GM12878 (cell line): Measurements from ENCODE around the gene EMC1. TPM values are rescaled to one million over a fixed set of nuclear protein-coding genes. Genes with fewer than 3 reads are reported as not detected.

Experiments used
- ATAC-seq: fragments of 200-7000 bp; cut with Tn5 transposase; 3 replicates; pipeline ENCODE4 v1.9.1; 2020; ENCODE audit warnings: mild to moderate bottlenecking, moderate library complexity
- BruUV-seq: library from RNA; stranded (reverse); fragments of 400-500 nt; replicated peaks from 2 replicates; lab custom pipeline; 2021; lab: Mats Ljungman, UMichigan
- CTCF ChIA-PET: fragments of 300-600 bp; sonication (Branson Sonifier 250); formaldehyde crosslinking; extraction: SDS; loops from one replicate; lab custom pipeline; 2021; ENCODE audit warnings: inconsistent platforms; lab: Yijun Ruan, JAX
- POLR2A ChIA-PET: fragments of 350-600 bp; formaldehyde crosslinking; extraction: SDS; loops from one replicate; lab custom pipeline; 2021; ENCODE audit warnings: inconsistent platforms; lab: Charles Lee
- RAD21 ChIA-PET: fragments of 300-600 bp; sonication (Branson Sonifier 250); formaldehyde crosslinking; loops from one replicate; lab custom pipeline; 2023; ENCODE audit warnings: antibody characterized with exemption; ENCODE audit not compliant: unreplicated experiment; lab: Charles Lee
- SMC1A ChIA-PET: fragments of 300-600 bp; sonication (Branson Sonifier 250); formaldehyde crosslinking; loops from one replicate; lab custom pipeline; 2023; ENCODE audit not compliant: unreplicated experiment, uncharacterized antibody; lab: Charles Lee
- DNase-seq: peaks from one replicate; pipeline ENCODE4 v3.0.0-alpha.2; 2011; ENCODE audit warnings: low read depth, low spot score
- FAIRE-seq: peaks from 3 replicates; lab custom pipeline; 2011; peaks lifted over from hg19 to GRCh38; lab: Jason Lieb, UNC
- H2AFZ ChIP-seq: 2 replicates; pipeline ENCODE4 v1.6.0; 2011; ENCODE audit warnings: low read depth, low read length, control low read depth; ENCODE audit not compliant: control insufficient read depth
- H3K27ac ChIP-seq: 2 replicates; pipeline ENCODE4 v1.5.1; 2011; ENCODE audit warnings: control low read depth; ENCODE audit not compliant: control insufficient read depth, insufficient read depth
- H3K27me3 ChIP-seq, 2 experiments: replicated peaks in 1 of 2; 2 replicates each; pipeline versions ENCODE4 v1.6.0 to v1.6.1; 2011; ENCODE audit warnings: low read length in 1 of 2; ENCODE audit not compliant: control insufficient read depth in 2 of 2, insufficient read depth in 2 of 2
- H3K36me3 ChIP-seq, 2 experiments: 2 replicates each; pipeline ENCODE4 v1.5.1; 2011; ENCODE audit warnings: low read length in 1 of 2; ENCODE audit not compliant: control insufficient read depth in 2 of 2, insufficient read depth in 2 of 2
- H3K4me1 ChIP-seq: 2 replicates; pipeline ENCODE4 v1.6.1; 2011; ENCODE audit warnings: mild to moderate bottlenecking, low read length, moderate library complexity, mixed read lengths; ENCODE audit not compliant: control insufficient read depth, insufficient read depth
- H3K4me2 ChIP-seq: 2 replicates; pipeline ENCODE4 v1.6.0; 2011; ENCODE audit warnings: control low read depth; ENCODE audit not compliant: control insufficient read depth, insufficient read depth
- H3K4me3 ChIP-seq: fragments of 200-600 bp; sonication (generic); 2 replicates; pipeline ENCODE4 v1.5.1; 2016
- H3K79me2 ChIP-seq: 2 replicates; pipeline ENCODE4 v1.6.0; 2011; ENCODE audit warnings: low read length; ENCODE audit not compliant: control insufficient read depth, insufficient read depth
- H3K9ac ChIP-seq: 2 replicates; pipeline ENCODE4 v1.8.0; 2011; ENCODE audit warnings: low read length, control low read depth, mixed read lengths; ENCODE audit not compliant: control insufficient read depth, insufficient read depth
- H3K9me3 ChIP-seq: replicated peaks from 3 replicates; pipeline ENCODE4 v1.5.1; 2011; ENCODE audit warnings: mild to moderate bottlenecking, low read length; ENCODE audit not compliant: control insufficient read depth, insufficient read depth
- H4K20me1 ChIP-seq: 2 replicates; pipeline ENCODE4 v1.6.0; 2011; ENCODE audit not compliant: control insufficient read depth, insufficient read depth
- CBFB ChIP-seq: IDR thresholded peaks from 2 replicates; pipeline ENCODE4 v1.6.1; 2016; ENCODE audit warnings: antibody characterized with exemption, low read depth
- CBX5 ChIP-seq: sonication (generic); IDR thresholded peaks from 2 replicates; pipeline ENCODE4 v1.6.1; 2016; ENCODE audit warnings: low read depth, moderate library complexity, mild to moderate bottlenecking, inconsistent platforms
- CHD1 ChIP-seq: IDR thresholded peaks from 2 replicates; pipeline ENCODE4 v1.6.1; 2012; ENCODE audit warnings: low read depth, low read length, improper control_type of control experiment
- CHD2 ChIP-seq: IDR thresholded peaks from 2 replicates; pipeline ENCODE4 v1.6.1; 2011; ENCODE audit warnings: low read depth, low read length, improper control_type of control experiment, borderline replicate concordance
- EGR1 ChIP-seq, 2 experiments: IDR thresholded peaks; 1 replicate in 1 of 2; 2 replicates in 1 of 2; pipeline ENCODE4 v1.6.1; 2011 to 2012; ENCODE audit warnings: low read depth in 2 of 2, low read length in 2 of 2, borderline replicate concordance in 1 of 2, mild to moderate bottlenecking in 1 of 2, moderate library complexity in 1 of 2
- IKZF2 ChIP-seq, 2 experiments: fragments of 450-650 bp; IDR thresholded peaks; 2 replicates each; pipeline ENCODE4 v1.6.1; 2017; ENCODE audit warnings: mild to moderate bottlenecking in 2 of 2, moderate library complexity in 2 of 2
- IRF3 ChIP-seq: fragments of 450-650 bp; IDR thresholded peaks from 2 replicates; pipeline ENCODE4 v1.6.1; 2014; ENCODE audit warnings: mild to moderate bottlenecking
- IRF5 ChIP-seq: fragments of 450-650 bp; IDR thresholded peaks from 2 replicates; pipeline ENCODE4 v1.6.1; 2017; ENCODE audit warnings: borderline replicate concordance
- MTA3 ChIP-seq: IDR thresholded peaks from 2 replicates; pipeline ENCODE4 v1.6.1; 2012; ENCODE audit warnings: low read length, inconsistent platforms, borderline replicate concordance
- NBN ChIP-seq: fragments of 450-650 bp; IDR thresholded peaks from 2 replicates; pipeline ENCODE4 v1.6.1; 2016
- PAX8 ChIP-seq: fragments of 450-650 bp; IDR thresholded peaks from 2 replicates; pipeline ENCODE4 v1.6.1; 2017; ENCODE audit warnings: mild to moderate bottlenecking, moderate library complexity
- POLR2AphosphoS2 ChIP-seq: IDR thresholded peaks from 2 replicates; pipeline ENCODE4 v1.6.1; 2011; ENCODE audit warnings: low read depth, mild to moderate bottlenecking, low read length, improper control_type of control experiment, moderate library complexity
- RBBP5 ChIP-seq: fragments of 200-600 bp; sonication (generic); conservative IDR thresholded peaks from 2 replicates; pipeline ENCODE4 v1.6.1; 2016
- RUNX3 ChIP-seq: IDR thresholded peaks from 2 replicates; pipeline ENCODE4 v1.6.1; 2012; ENCODE audit warnings: low read length, inconsistent platforms
- YBX1 ChIP-seq: fragments of 450-650 bp; IDR thresholded peaks from 2 replicates; pipeline ENCODE4 v1.6.1; 2016; ENCODE audit warnings: antibody characterized with exemption
- ZBTB11 ChIP-seq: fragments of 450-650 bp; formaldehyde crosslinking; IDR thresholded peaks from 2 replicates; pipeline ENCODE4 v1.5.0; 2022; ENCODE audit warnings: mild to moderate bottlenecking, missing genetic modification characterization
- WGBS: methylation state at CpG from one replicate; pipeline ENCODE4 v1.1.6; 2016; ENCODE audit warnings: low lambda C conversion rate; ENCODE audit not compliant: insufficient replicate concordance, insufficient coverage; ENCODE audit errors: missing lambda C conversion rate; 5-methylcytosine and 5-hydroxymethylcytosine counted together
- in situ Hi-C: fragments of 300-500 bp; cut with MboI; formaldehyde crosslinking; loops from 9 replicates; pipeline ENCODE4 v1.14.3; 2018; ENCODE audit warnings: mixed read lengths
- intact Hi-C: fragments of 100-400 bp; cut with micrococcal nuclease; formaldehyde crosslinking; loops from one replicate; pipeline ENCODE4 v1.14.2; 2022; ENCODE audit not compliant: unreplicated experiment
- polyA plus RNA-seq, 11 experiments: library from polyadenylated mRNA; depleted of rRNA in 4 of 11; unstranded in 6 of 11; stranded (reverse) in 5 of 11; fragments of >200 nt; fragmentation: Nextera tagmentation in 4 of 11; fragmentation: Illumina TruSeq in 1 of 11; extraction: Ambion mirVana in 4 of 11; extraction: Trizol in 1 of 11; gene quantifications; 1 replicate in 1 of 11; 2 replicates in 10 of 11; pipeline versions ENCODE4 v1.2.1 to v1.2.3, GENCODE V29; 2011 to 2016; ENCODE audit warnings: inconsistent platforms in 2 of 11, missing spikeins in 2 of 11, low read depth in 1 of 11
- total RNA-seq, 4 experiments: library from RNA; depleted of rRNA in 3 of 4; stranded (reverse); fragments of >200 nt in 3 of 4; fragmentation: Illumina TruSeq in 1 of 4; extraction: Trizol in 1 of 4; gene quantifications; 2 replicates each; pipeline versions ENCODE4 v1.2.1 to v1.2.3, GENCODE V29; 2013 to 2021

Gene EMC1
- total and polyA plus RNA-seq, 10 of the 15 experiments (the other 5 are each of a cell fraction or from before 2014, with no cell fraction given): 12.2 to 43.6 (median 20.6) TPM

- H3K4me2 ChIP-seq: no peak overlapping the region
- 96% methylated on average over 11 of the region's 11 CpGs for whole genome bisulfite sequencing
- ChIA-PET CTCF (interaction anchor here (1.4 kb wide), 1 partner anchor 12 kb away, joined by 4 read pairs; no protein-coding TSS in a partner anchor), RAD21 (no interaction called here), SMC1A (interaction anchor here (0.7 kb wide), 1 partner anchor 412 kb away, joined by 3 read pairs; no protein-coding TSS in a partner anchor), POLR2A (interaction anchor here (1.2 kb wide), 1 partner anchor 12 kb away, joined by 3 read pairs; no protein-coding TSS in a partner anchor)
- H3K79me2 ChIP-seq: no peaks in the 10 kb centered on the region; the same call in 1 of the 2 replicates
- H4K20me1 ChIP-seq: no peaks in the 10 kb centered on the region
- H3K9ac ChIP-seq: no peak overlapping the region
- intact Hi-C loops: no loop called here
- TF ChIP-seq IRF3 (no peak), MTA3 (no peak), CBFB (no peak), YBX1 (no peak), IRF5 (no peak), IKZF2 (IDR thresholded peaks at IDR 0.05) (no peak), PAX8 (no peak), NBN (no peak), CBX5 (no peak), RUNX3 (no peak), CHD2 (no peak), POLR2AphosphoS2 (no peak), EGR1 (IDR thresholded peaks at IDR 0.05; ENCODE audit: borderline replicate concordance in 1 of 2, low read depth in 2 of 2, low read length in 2 of 2) (no peak), RBBP5 (no peak), CHD1 (no peak), ZBTB11 (CRISPR knock-in tag) (no peak)
- in situ Hi-C loops: no loop called here
- no peak overlapping the region for H3K27ac ChIP-seq
- H3K4me1 ChIP-seq: no peaks in the 10 kb centered on the region
- ATAC-seq (no peak), FAIRE-seq (no peak), DNase-seq (no peak)
- no TSS peak for BruUV-seq
- no peaks in the 10 kb centered on the region for H3K27me3 ChIP-seq
- no peaks in the 10 kb centered on the region for H3K9me3 ChIP-seq
- H2AFZ ChIP-seq: no peak overlapping the region
- H3K4me3 ChIP-seq: no peak overlapping the region
- peaks cover 16 to 34% of the 10 kb centered on the region in 2 experiments for H3K36me3 ChIP-seq
Measured at GRCh38 chr1:19222573-19222972, 28.8 kb downstream of the EMC1 start.
